NCI-H2196 treated with DMSO at 0.1 percent for 48 hours (cell line): ENCODE data around the gene SECTM1.
"Not testable (repeated sequence)": the region's sequence is repeated elsewhere in the genome, so short reads cannot be mapped to it uniquely, and the experiment has no call there.

ENCODE experiments used
- DNase-seq: peaks from one replicate; lab custom pipeline; 2025; ENCODE audit not compliant: unreplicated experiment; lab: John Stamatoyannopoulos, UW

SECTM1 gene

GRCh38 chr17:82333279-82334171 lies at the start of gene SECTM1:
Gene SECTM1 (minus strand): TSS chr17:82333766. CDS start chr17:82327240, 6,526 bp downstream.
- DNase-seq = no peak

DNA sequence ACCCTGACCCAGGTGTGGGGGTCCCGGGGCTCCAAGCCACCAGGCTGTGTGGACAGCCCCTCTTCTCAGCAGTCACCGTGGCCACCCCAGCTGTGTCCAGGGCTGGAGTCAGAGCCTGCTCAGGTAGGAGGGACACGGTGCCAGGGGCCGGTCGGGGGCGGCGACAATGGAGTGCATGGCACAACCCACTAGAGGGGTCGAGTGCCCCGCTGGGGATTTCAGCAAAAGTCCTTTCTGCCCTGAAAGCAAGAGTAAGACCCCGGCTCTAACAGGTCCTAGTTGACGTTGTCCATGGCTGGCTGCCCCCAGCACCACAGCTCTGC lies 49.3 kb upstream of the SECTM1 start:
- DNase-seq = no peak

- not testable (repeated sequence) for DNase-seq
Observed at GRCh38 chr17:82382220-82382932, 48.8 kb upstream of the SECTM1 start.

GRCh38 chr17:82381703-82382009 lies 48.1 kb upstream of the SECTM1 start:
- DNase-seq = not testable (repeated sequence)

DNA sequence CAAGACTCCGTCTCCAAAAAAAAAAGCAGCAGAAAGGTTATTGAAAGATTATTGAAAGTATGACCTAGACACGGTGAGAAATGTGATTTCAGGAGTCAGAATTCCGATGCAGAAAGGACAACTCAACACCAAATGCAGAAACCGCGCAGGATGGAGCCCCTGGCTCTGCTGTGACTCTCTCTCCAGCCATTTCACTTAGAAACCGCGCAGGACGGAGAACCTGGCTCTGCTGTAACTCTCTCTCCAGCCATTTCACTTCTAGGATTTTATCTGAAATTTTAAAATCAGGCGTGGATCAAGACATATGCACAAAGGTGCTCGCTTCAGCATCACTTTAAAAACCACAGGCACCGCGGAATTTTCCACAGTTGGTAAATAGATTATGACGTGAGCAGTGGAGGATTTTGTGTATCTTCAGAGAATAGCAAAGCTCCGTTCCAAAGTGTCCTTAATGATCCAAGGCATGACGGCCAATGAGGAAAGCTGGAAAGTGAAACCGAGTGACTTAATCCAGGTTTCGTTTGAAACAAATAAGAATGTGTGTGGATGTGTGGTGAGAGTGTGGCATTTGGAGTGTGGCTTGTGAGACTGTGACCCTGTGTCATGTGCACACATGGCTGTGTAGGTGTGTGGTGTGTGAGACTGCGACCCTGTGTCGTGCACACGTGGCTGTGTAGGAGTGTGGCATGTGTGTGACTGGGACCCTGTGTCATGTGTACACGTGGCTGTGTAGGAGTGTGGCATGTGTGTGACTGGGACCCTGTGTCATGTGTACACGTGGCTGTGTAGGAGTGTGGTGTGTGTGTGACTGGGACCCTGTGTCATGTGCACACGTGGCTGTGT lies 47.5 kb upstream of the SECTM1 start:
- DNase-seq = no peak

GRCh38 chr17:82378741-82379021 lies 45.1 kb upstream of the SECTM1 start:
- no peak for DNase-seq

- no peak for DNase-seq
Observed at GRCh38 chr17:82377924-82378740, 44.6 kb upstream of the SECTM1 start.

GRCh38 chr17:82377294-82377693 lies 43.7 kb upstream of the SECTM1 start:
- DNase-seq = not testable (repeated sequence)

GRCh38 chr17:82376042-82376730 lies 42.6 kb upstream of the SECTM1 start:
- DNase-seq = no peak

DNA sequence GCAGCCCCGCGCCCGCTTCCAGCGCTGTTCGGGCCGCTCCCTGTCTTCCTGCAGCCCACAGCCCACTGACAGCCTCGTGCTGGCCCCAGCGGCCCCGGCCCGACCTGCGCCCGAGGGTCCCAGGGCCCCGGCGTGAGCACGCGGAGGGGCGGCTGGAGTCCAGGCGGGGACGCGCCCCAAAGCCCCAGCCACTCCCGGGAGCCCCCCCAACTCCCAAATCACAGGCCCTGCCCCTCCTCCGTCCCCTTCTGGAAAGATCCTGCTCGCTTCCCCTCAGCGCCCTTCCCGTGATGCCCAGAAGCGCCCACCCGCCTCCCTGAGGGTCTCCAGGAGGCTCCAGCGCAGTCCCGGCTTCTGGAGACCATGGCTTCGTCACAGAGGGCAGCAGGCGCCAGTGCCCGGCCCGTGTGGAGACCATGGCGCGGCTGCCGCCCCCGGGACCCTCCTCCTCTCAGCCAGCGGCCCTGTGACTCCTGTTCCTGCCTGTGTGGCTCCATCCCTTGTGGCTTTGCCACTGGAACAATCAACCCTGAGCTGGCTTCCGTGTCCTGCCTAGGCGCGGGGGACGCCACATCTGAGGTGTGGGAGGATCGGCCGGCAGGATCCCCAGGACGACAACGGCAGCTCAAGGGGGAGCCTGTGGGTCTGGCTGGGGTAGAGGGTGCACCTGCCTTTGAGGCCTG lies 41.9 kb upstream of the SECTM1 start:
- no peak for DNase-seq

DNA sequence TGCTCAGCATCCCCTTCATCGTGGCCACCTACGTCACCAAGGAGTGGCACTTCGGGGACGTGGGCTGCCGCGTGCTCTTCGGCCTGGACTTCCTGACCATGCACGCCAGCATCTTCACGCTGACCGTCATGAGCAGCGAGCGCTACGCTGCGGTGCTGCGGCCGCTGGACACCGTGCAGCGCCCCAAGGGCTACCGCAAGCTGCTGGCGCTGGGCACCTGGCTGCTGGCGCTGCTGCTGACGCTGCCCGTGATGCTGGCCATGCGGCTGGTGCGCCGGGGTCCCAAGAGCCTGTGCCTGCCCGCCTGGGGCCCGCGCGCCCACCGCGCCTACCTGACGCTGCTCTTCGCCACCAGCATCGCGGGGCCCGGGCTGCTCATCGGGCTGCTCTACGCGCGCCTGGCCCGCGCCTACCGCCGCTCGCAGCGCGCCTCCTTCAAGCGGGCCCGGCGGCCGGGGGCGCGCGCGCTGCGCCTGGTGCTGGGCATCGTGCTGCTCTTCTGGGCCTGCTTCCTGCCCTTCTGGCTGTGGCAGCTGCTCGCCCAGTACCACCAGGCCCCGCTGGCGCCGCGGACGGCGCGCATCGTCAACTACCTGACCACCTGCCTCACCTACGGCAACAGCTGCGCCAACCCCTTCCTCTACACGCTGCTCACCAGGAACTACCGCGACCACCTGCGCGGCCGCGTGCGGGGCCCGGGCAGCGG lies 41.2 kb upstream of the SECTM1 start:
- DNase-seq = no peak

DNA sequence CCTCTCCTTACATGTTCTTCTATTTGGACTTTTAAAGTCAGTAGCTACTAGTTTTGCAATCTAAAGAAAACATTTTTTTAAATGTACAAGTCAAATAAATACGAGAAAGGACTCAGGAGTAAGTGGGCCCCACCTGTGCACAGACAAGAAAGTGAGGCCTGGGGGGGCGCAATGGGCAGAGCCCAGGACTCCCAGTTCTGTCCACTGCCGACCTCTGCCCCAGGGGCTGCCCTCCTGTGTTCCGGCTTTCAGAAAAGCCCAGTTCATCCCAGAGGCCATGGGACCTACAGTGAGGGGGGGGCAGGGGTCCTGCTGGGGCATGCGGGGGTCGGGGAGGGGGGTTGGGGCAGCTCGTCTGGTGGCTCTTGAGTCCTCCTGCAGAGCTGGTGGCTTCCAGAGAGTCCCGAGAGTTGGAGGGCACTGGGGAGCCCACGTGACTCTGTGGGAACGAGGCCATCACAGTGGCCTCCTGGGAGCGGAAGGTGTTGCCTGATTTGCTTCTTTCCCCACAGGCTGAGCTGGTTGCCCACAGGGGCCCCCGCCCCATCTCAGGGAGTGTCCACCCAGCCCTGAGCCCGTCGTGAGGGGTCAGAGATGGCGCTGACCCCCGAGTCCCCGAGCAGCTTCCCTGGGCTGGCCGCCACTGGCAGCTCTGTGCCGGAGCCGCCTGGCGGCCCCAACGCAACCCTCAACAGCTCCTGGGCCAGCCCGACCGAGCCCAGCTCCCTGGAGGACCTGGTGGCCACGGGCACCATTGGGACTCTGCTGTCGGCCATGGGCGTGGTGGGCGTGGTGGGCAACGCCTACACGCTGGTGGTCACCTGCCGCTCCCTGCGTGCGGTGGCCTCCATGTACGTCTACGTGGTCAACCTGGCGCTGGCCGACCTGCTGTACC lies 40.4 kb upstream of the SECTM1 start:
- no peak for DNase-seq

DNA sequence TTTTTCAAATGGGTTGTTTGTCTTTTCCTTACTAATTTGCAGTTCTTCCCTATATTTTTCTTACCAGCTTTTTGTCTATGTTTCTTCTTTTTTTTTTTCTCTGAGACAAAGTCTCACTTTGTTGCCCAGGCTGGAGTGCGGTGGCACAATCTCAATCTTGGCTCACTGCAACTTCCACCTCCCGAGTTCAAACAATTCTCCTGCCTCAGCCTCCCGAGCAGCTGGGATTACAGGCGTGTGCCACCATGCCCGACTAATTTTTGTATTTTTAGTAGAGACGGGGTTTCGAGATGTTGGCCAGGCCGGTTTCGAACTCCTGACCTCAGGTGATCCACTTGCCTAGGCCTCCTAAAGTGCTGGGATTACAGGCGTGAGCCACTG lies 39.5 kb upstream of the SECTM1 start:
- DNase-seq = not testable (repeated sequence)

GRCh38 chr17:82372249-82373071 lies 38.9 kb upstream of the SECTM1 start:
- no peak for DNase-seq

DNA sequence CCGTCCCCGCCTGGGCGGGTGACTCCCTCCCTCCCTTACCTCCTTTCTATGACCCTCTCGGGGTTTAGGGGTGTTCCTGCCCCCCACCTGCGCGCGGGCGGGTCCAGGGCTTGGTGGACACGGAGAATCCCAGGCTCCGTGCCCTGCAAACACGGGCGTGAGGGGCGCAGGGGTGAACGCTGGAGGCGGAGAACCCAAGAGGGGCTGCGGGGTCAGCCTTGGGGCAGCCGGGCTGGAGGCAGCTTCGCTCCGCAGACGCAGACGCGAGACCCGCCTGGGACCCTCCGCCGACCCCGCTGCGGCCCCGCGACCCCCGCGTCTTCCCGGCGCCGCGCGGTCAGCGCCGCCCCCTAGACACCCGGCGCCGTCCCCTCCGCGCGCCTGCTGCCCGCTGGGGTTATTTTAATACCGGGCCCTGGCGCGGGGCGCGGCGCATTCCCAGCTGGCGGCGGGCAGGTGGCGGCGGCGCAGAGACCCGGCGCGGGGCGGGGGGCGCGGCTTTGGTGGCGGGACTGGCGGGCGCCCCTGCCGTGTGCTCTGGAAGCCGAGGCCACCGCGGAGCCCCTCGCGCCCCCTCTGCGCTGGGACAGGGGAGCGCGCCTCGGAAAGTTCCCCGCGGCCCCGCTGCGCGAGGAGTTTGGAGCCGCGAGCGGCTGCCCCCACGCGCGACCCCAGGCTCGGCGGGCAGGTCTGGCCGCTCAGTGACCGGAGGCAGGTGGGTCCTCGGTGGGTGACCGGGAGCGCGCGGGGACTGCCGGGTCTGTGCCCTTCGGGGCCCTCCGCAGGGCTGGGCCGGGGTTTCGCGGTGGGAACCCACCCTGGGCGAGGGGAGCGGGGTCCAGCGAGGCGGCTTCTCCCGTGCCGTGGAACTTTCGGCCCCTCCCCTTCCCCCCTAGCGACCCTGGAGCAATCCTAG lies 38.0 kb upstream of the SECTM1 start, which contains the start of gene UTS2R:
TSS of gene UTS2R (plus strand) at position 433 of the 916 bp plus-strand sequence. CDS start 2,560 bp downstream, outside the sequence.
- DNase-seq = no peak
